ENCODE measurements around the gene CLEC4F.

Gene CLEC4F, protein sequence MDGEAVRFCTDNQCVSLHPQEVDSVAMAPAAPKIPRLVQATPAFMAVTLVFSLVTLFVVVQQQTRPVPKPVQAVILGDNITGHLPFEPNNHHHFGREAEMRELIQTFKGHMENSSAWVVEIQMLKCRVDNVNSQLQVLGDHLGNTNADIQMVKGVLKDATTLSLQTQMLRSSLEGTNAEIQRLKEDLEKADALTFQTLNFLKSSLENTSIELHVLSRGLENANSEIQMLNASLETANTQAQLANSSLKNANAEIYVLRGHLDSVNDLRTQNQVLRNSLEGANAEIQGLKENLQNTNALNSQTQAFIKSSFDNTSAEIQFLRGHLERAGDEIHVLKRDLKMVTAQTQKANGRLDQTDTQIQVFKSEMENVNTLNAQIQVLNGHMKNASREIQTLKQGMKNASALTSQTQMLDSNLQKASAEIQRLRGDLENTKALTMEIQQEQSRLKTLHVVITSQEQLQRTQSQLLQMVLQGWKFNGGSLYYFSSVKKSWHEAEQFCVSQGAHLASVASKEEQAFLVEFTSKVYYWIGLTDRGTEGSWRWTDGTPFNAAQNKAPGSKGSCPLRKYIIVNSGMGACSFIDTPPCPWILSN

DNA sequence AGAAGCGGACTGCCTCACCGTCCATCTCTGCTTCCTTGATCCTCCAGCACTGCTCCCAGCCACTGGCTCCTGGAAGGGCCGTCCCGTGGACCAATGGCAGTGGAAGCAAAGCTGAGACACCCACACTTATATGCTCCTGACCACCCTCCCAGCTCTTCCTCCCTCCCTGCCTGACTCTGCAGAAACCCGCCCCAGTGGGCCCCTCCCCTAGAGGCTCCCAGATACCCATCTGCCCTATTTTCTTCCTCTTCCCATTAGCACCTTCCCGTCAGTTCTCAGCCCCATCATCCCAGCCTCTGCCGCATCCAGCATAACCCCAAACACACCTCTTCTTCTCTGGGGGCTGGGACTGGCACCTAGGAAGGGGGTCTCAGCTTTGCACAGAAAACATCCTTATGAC, at the start of gene CLEC4F:
Gene CLEC4F (minus strand): TSS at position 101 of the 400 bp plus-strand sequence. CDS start 76 bp downstream, at position 25.
- no peak for DNase-seq

DNA sequence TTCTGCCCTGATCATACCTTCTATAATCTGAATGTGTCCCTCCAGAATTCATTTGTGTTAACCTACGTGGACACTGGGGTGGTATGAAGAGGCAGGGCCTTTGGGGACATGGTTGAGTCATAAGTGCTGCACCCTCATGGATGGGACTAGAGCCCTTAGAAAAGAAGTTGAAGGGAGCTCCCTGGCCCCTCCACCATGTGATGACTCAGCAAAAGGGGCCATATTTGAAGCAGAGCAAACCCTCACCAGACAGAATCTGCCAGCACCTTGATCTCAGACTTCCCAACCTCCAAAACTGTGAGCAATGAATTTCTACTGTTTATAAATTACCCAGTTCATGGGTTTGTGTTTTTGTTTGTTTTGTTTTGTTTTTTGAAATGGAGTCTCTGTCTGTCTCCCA, 48.6 kb upstream of the CLEC4F start:
- no peak for DNase-seq

DNA sequence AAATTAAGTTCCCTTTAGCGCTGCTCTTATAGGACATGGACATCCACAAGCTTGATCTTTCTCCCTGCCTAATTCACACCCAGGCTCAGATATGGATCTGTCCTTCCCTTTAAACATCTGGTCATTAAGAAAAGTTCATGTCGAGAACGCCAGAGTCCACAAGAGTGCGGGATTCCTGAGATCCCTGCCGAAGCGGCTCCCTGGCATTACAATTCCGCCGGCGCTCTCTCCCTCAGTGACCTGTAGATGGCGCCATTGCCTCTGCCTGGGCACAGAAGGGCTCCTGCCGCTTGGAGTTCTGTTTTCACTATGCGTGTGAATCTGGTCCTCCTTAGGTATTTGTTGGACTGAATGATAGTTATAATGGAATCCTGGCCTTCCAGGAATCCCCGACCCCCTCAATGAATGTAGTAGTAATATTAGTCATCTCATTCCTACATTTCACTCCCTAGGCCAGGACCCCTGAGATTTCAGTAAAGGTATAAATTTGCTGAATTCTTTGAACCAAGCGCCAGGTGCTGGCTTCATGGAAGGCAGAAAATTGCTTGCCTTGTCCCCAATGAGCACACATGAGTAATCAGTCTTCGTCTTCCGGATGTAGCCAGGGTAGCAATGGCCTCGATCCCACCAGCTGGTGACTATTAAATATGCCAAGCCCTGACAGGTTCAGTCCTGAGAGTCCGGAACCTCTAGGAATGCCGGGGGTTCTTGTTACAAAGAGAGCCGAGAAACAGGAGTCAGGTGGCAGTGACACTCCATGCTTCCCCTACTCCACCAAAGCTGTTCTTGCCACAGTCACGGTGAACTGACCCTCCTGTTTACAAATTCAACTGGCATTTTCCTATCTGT, 41.6 kb upstream of the CLEC4F start:
- peak; percentile 43 for DNase-seq

DNA sequence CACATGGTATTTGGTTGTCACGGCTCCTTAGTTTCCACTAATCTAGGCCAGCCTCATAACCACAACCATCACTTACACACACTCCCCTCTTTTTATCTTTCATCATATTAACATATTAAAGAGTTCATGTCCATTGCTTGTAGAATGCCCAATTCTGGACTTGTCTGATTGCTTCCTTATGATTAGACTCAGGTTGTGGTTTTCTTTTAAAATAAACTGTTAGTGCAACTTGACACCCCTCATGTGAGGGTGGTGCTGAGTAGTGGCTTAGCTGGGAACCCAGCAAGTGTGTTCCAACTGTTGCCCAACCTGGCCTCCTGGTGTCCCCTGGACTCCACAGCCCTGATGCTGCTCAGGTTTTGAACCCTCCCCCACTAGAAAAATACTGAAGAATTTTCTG, 35.3 kb upstream of the CLEC4F start:
- no peak for DNase-seq

DNA sequence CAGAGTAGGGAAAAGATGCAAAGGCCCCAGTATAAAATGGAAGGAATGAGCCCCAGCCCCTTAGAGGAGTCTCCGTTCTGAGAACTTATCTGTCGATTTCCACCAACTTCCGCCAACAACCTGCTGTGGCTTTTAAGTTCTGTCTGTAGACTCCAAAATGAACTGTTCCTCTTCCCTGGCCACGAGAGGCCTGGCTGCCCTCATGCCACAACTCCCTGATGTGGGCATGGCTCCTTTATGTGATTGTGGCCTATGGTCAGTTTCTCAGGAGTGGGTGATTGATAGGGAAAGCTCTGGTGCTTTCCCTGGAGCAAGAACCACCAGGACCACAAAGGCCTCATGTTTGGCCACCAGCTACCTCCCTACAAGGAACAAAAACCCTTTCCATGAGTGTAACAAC, 34.0 kb upstream of the CLEC4F start:
- DNase-seq, result no peak

DNA sequence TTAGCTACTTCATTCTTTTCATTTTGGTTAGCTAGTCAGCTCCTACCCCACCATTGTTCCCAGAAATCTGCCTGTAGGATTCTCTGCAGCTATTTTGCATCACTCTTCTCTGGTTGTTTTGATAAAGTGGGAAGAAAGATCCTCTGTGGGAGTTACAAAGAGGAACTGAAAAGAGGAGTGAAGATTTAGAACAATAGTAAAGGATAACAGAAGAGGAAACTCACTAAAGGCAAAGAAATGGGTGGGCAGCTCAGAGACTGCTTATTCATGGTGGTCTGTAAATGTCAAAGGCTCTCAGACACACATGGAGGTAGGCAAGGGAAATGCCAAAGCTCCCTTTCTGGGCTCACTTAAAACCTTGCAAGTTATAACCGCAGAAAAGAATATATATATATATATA, 32.4 kb upstream of the CLEC4F start:
- DNase-seq, result no peak

DNA sequence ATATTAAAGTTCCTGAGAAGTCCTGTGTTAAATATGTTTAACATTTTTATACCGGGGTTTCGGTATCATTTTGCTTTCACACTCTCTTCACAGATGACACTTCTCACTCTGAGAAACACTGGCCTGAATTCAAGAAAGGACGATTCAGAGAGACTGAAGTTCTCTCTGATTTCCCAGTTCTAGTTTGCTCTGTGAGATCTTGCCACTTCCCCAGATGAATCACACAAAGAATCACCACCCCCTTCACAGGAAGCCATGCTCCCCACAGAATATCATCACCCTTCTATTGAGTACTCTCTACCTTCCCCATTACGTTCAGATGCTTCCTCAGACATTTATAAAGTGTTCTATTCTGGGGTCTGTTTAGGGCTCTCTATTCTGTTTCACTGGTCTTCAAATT, 31.3 kb upstream of the CLEC4F start:
- DNase-seq, result peak; percentile 46

DNA sequence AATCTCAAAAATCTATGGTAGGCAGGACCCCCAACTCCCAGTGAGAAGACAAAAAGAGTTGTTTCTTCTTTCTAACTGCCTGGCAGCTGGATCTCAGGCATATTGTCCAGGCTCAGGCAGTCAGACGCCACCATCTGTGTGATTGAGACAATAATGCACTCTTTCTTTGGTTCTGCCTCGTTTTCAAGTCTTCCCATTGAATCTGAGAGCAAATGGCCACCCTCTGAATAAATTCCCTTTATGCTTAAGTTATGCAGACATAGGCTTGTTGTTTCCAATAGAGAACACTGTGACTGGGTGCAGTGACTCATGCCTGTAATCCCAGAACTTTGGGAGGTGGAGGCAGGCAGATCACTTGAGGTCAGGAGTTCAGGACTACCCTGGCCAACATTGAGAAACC, 30.5 kb upstream of the CLEC4F start:
- DNase-seq, result no peak

DNA sequence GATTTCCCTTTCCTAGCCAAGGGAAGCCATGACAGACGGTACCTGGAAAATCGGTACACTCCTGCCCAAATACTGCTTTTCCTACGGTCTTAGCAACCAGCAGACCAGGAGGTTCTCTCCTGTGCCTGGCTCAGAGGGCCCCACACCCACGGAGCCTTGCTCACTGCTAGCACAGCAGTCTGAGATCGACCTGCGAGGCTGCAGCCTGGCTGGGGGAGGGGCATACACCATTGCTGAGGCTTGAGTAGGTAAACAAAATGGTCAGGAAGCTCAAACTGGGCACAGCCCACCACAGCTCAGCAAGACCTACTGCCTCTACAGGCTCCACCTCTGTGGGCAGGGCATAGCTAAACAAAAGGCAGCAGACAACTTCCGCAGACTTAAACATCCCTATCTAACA, 22.0 kb upstream of the CLEC4F start:
- DNase-seq, result no peak

DNA sequence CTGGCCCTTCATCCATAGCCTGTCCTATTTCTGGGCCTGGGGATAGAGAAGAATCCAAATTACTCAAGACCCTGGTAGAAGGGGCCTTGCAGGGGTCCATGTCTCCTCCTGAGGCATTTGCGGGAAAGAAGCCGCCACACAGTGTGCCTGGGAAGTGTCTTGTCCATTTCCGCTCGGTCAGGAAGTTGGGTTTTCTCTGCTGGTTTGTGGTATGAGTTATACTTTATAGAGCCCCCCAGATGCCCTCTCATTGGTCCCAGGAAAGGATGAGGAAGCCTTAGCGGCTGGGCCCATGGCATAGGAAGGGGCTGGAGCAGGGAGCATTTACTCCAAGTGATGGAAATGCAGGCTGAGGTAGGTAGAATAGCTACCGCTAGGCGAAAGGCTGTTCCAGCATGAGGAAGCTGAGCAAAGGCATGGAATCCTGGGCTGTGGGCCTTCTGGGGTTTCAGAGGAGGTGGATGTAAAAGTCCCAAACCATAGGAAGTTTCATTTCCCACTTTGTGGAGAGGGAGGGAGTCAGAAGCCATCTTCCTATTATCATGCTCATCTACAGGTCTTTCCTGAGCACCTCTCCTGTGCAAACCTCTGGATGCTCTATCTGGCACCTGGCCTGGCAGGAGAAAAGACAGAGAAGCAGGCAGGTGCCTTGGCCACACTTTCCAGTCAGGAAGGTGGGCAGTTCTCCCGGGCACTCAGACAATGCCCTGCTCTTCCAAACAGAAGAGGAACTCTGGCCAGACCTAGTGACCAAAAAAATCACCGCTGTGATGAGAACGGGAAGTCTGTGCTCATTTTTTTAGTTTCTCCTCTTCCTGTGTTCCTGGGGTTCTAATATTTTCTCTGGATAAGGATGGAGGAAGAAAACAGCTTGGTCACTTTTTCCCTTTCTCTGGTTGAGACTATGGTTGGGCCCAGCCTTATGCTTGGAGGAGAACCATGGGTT, 17.9 kb upstream of the CLEC4F start:
- DNase-seq, result no peak

DNA sequence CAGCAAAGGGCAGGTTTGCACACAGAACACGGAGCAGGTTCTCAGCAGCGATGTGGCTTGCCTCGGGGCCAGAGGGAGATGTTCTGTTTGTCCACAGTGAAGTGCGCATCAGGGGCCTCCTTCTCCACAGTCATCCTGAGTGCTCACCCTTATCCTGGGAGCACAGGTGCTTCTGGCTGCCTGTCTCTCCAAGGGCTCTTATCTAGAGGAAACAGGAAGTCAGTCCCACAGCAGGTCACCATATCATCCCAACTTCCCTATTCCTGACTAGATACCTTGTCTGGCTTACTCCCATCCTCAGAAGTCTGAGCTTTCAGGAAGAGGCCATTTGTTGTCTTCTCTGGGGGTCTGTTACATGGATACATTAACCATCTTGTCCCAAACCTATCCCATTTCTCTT, 15.2 kb upstream of the CLEC4F start, which contains the start of gene CD207:
Gene CD207 (minus strand): TSS at position 174 of the 400 bp plus-strand sequence. CDS start 40 bp downstream, at position 134.
- DNase-seq, result no peak

DNA sequence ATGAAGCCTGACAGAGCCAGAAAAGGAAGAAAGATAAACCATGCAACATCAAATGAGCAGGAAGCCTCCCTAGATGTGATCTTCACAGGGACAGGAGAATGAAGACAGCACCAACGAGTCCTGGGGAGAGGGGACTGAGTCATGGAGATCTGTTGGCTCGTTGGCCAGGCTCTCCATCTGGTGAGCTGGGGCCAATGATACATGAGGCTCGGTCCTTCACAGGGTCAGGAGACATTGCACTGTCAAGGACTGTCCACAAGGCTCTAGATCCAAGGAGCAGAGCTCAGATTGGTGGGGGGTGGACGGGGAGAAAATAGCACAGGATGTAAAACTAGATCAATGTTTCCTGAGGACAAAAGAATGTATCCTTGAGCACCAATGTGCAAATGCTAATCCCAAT, 14.5 kb upstream of the CLEC4F start:
- no peak for DNase-seq

DNA sequence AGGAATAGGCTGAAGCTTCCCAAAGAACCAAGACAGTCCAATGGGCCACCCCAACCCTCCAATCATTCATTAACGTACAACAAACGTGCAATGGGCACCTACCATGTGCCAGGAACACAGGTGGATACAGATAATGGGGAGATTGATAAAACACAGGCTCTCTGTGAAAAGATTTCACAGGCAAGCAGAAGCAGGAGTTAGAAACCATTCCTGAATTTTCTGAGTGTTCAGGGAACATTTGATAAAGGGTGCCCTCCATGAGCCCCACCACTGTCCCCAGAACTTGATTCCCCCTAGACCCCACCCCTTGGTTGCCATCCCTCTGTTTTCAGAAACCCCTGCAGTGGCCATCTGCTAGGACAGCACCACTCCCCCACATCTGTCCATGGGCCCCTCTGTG, 13.7 kb upstream of the CLEC4F start:
- DNase-seq, result no peak

DNA sequence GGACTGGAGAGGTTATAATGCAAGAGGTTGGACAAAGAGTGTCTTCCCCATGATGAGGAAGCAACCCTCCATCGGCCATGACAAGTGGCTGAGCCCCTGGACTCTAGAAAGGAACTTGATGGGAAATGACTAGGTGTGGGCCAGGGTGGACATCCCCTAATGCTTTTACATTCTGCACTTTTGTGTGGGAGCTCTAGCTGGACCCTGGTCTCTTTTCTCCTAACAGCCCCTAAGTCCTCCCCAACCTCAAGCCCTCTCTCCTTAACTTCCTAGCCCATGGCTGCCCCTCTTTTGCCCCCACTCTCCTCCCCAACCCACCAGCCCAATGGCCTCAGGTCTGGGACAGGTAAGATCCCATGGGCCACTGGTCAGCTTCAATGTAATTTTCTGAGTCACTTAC, 12.8 kb upstream of the CLEC4F start:
- no peak for DNase-seq

DNA sequence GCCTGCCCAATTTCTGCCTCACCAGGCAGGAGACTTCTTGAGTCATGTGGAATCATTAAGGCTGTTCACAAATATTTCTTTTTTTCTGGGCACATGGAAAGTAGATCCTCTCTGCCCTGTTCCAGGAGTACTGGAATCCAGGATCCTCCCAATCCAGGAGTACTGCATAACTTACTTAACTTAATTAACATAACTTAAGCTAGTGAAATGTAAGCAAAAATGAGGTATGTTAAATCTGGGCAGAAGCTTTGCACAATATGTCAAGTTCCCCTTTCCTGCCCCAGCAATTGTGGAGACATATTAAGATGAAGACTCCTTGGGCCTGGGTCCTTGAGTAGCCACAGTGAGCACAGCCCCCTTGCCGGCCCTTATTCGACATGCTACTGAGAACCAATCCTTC, 12.0 kb upstream of the CLEC4F start:
- DNase-seq, result no peak

DNA sequence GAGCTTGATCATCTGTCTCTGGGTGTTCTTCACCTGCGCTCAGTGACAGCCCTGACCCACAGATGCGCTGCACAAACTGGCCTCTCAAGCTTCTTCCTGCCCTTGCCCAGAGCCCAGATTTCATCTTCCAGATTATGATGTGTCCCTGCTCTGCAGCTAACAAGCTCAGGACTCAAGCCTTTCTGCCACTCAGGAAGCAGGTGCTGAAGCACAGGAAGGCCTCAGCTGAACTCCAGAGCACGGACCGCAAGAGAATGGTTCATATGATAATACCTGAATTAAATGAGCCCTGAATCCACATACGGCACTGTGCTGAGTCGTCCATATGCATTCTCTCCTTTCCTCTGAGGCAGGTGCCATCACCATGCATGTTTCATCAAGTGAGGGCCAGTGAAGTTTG, 11.5 kb upstream of the CLEC4F start:
- DNase-seq, result no peak

DNA sequence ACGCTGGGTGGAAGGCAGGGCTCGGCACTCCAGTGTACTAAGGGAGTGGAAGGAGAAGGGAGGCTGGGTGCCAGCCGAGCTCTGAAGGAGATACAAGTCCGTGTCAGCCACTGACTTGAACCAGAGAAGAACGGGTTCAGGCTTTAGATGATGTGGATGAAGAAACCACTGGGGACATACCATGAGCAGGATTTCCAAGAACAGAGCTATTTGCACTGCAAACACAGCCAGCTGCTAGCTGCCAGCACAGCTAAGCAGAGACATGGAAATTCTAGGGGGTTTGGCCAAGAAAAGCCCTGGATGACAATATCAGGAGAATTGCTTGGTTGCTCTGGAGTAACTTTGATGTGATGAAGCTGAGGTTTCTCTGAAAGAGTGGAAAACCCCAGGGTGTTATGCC, 10.0 kb upstream of the CLEC4F start:
- DNase-seq, result no peak

DNA sequence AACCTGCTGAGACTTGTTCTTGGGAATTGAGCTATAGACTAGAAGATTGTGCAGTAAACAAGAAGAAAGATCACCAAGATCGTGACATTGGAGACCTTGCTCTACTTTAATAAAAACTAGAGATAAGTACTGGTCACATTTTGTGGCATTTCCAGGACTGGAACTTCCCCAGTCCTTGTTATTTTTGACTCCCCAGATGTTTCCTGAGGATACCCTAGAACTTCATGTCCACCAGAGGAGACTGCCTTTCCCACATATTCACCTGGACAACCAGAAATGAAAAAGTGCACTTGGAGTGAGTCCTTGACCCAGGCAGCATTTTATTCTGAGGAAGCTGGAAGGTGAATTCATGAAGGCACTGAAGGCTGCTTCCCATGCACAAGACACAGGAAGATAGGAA, 9.5 kb upstream of the CLEC4F start:
- DNase-seq, result no peak

DNA sequence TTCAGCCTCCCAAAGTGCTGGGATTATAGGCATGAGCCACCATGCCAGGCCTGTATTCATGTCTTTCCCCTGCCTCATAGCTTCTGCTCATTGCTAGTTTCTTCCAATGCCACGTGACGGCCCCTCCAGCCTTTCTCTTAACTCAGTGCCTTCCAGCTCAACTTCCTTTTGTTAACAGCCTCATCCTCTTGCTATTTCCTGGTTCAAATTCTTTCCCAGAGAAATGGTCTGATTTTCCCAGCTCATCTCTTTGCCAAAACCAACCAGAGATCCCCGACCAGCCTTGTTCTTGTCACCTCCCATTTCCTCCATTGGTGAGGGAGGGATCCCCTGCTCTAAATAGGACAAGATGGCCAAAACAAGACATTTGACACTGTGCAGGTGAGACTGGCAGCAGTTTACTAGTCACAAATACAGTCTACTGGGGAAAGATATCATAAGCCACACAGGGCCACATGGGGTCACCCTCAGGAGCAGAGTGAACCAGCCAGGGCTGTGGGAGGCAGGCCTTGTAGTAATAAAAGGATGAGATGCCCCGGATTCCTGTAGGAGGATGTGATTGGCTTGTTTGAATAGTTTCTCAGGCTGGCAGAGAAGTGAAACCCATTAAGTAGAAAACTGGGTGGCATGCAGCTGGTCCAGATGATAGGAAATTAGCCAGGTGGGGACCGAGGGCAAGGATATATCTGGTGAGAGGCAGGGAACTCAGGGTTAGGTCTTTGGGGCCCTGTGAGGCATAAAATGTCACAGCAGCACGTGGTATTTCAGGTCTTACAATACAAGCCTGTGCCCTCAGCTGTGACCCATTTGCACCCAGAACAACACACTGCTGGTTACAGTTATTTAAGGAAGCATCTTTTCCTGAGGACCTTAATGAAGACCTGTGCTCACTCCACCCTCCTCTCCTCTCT, 8.8 kb upstream of the CLEC4F start:
- DNase-seq, result no peak

DNA sequence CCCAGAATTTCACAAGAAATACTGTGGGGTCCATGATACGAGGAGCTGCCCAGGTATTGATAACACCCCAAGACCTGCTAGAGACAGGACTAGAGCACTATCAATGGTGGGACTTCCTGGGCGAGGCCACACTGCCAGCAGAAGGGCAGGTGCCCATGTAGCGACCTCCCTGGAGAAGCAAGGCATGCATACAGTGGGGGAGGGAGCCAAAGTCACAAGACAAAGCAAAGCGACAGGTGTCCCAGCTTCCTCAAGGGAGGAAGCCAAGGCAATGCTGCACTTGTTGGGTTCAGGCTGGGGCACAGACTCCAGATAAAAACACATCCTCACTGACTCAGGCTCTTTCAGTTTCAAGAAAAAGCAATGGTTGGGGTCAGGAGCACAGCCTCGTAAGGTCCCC, 7.7 kb upstream of the CLEC4F start:
- DNase-seq, result no peak

DNA sequence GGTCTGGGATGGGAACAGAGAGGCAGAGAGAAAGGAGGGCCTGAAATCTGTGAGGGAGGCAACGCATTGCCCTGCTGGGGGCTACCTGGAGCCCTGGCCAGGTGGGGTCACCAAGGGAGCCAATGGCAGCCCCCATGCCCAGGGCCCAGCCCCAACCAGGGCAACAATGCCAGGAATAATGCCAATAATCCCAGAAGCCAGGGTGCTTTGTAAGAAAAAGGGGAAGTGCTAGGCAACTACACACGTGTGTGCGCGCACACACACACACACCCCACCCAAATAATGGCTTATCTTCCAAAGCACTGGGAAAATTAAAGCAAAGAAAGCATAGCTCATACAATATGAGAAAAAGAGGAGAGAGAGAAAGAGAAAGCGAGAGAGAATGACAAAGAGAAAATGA, 7.0 kb upstream of the CLEC4F start:
- DNase-seq, result no peak

Data from GDM1 (cell line).